ENCODE results near the gene CTDP1.
"Not testable (repeated sequence)": the region's sequence is repeated elsewhere in the genome, so short reads cannot be mapped to it uniquely, and the experiment has no call there.

Gene CTDP1

DNA sequence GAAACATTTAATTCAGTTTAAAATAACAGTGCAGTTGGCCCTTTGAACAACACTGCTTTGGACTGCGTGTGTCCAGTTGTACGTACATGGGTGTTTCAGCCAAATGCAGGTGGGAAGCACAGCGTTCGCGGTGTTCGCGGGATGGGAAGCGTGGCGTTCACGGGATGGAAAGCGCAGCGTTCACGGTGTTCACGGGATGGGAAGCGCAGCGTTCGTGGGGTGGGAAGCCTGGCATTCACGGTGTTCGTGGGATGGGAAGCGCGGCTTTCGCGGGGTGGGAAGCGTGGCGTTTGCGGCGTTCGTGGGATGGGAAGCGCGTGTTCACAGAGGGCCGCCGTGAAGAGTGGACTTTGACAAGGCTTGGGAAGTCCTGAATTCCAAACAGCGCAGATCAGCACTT is 47.6 kb downstream of the CTDP1 start:
- DNase-seq: no peak

DNA sequence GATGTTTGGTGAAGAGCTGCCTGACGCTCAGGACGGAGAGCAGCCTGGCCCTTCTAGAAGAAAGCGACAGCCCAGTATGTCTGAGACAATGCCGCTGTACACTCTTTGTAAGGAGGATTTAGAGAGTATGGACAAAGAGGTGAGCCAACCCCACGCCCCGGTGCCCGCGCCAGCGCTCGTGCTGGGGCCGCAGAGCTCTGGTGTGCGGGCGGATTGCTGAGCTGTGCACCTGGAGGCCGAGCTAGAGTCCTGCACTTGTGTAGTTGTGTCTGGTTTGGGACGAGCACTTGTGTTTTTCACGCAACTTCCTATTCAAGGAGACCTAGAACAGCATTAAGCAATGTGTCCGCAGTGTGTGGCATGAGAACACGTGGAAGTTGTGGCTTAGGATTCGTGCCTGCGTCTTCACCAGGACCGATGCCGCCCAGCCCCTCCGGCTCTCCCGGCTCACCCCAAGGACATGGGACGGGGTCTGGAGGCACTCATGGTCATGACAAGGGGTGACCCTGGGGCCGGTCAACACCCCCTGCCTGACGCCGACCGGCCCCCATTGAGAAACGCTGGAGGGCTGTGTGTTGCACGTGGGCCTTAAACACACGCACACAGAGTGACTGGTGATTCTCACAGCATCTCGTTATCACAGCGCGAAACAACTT is 49.5 kb downstream of the CTDP1 start:
- DNase-seq: no peak

DNA sequence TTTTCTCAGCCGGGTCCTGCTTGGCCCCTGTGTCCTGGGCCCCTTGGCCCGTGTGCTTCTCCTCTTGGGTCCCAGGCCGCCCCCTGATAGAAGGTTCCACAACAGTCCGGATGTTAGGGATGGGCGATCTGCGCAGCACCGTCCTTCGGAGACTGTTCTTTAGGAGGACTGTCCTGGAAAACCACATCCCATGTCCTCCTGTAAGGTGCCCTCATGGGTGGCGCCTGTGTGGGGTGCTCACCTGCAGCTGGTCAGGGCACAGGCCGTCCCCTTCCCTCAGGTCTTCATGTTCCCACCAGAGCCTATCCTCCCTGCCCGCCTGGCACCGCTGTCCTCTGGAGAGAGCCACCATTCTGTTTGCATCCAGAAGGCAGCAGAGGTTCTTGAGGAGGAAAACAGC is 50.0 kb downstream of the CTDP1 start:
- no peak for DNase-seq

GRCh38 chr18:79730804-79731203 is 51.2 kb downstream of the CTDP1 start:
- no peak for DNase-seq

GRCh38 chr18:79731881-79732720 is 52.5 kb downstream of the CTDP1 start:
- peak; percentile 13 for DNase-seq

DNA sequence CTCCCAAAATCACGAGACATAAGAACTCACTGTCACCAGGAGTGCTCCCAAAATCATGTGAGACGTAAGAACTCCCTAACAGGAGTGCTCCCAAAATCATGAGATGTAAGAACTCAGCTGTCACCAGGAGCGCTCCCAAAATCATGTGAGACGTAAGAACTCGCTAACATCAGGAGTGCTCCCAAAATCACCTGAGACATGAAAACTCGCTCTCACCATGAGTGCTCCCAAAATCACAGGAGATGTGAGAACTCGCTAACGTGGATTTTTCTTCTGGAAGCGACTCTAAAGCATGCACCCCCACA is 53.1 kb downstream of the CTDP1 start:
- DNase-seq: peak; percentile 3

GRCh38 chr18:79733135-79733701 is 53.6 kb downstream of the CTDP1 start:
- DNase-seq: no peak

DNA sequence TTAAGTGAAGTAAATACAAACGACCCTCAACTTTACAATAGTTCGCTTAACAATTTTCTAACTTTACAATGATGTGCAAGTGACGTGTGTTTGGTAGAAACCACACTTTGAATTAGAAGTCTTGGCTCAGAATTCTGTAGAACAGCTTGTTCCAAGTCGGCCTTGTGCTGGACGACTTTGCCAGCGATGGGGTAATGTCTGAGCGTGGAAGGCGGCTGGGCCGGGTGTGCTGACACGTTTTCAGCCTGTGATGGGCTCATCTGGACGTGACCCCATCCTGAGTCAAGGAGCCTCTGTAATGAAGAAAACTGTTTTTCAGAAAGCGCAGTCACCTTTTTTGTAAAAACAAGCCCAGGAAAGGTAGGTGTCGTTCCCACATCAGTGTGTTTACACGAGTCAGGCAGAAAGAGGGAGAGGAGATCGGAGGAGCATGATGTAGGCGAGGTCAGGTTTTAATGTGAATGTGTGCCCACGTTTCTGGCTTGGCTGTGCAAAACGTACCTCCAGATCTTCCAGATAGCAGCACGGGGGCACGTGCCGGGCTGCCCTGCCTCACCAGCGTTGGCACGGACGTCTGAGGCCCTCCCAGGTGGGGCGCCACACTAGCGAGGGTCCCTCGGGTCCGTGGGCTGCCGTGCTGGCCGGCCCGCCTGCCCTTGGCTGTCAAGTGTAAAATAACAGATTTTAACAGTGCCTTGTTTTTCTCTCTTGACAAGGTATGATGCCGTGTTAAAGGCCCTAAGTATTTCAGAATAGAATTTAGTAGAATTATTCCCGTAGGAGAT is 54.6 kb downstream of the CTDP1 start:
- DNase-seq: no peak

DNA sequence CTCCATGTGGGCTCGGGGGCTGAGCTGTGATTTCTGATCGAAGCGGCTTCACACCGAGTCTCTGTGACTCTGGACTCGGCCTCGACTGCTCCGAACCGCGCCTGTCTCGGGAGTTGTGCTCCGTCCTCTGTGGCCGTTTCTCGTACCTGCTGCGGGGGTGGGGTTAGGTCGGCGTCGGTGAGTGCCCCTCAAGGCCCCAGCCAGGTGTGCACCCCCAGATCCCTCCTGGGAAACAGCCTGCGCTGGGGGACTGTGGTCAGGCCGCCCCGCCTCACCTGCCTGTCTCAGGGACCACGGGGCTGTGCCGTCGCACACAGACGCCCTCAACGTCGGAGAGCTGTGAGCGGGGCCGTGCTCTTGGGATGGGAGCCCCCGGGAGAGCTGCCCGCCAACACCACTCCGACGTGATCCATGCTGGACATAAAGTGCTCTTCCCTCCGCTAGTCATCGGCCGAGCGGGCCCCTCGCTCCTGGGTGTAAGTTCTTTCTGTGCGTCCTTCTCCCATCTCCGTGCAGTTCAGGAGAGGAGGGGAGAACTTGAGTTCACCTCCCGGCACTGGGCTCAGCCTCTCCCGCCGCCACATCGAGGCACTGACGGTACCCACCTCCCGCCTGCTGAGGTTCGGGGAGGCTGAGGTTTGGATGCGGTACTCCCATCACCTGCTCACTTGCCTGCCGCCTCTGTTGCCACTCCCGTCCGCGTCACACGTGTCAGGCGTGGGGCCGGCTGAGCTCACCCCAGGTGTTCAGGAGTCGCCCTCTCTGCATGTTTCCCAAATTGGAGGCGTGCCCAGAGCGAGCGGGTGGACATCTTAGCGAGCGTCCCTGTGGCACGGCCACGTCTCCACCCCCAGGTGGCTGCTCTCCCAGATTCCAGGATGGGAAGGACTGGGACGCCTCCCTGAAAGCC is 55.7 kb downstream of the CTDP1 start:
- DNase-seq: no peak

DNA sequence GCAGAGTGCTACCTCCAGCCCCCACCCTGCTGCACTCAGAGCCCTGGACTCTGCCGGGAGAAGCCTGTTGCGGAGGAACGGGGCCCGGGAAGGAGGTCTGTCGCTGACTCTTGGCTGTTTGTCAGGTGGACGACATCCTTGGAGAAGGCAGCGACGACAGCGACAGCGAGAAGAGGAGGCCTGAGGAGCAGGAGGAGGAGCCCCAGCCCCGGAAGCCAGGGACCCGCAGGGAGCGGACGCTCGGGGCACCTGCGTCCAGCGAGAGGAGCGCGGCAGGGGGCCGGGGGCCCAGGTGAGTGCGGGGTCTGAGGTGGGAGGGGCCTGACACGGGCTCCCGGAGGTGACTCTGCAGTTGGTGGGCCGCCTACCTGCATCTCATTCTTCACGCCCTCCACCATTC is 56.6 kb downstream of the CTDP1 start:
- no peak for DNase-seq

DNA sequence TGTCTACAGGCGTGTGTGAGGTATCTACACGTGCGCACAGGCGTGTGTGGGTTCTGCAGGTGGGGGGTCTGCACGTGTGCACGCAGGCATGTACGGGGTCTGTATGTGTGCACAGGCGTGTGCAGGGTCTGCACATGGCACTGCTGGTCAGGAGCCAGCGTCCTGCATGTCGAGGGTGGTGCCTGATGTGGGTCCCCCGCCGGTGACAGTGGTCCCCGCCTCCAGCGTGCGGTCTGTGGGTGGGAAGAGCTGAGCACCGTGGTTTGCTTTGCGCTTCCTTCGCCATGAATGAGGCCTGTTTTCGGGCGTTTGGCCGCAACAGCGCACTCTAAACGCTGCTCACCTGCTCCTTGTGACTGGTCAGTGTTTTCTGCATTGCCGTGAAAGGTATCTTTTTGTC is 57.2 kb downstream of the CTDP1 start:
- no peak for DNase-seq

DNA sequence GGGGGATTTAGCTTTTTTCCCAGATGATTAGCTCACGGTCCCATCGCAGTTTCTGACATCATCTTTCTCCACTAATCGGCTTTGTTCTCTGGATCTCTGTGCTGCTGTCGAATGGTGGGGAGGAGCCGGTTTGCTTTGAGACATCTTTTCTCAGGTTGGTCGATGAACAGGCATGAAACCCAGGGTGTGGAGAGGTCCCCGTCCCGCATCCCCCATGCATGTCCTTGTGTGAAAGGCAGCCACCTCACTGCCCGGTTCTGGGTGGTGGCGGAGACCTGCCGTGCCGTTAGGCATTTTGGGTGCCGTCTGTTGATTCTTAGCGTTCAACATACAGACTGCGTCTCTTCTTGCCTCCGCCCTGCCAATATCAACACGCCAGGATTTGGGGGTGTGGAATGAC is 57.8 kb downstream of the CTDP1 start:
- no peak for DNase-seq

GRCh38 chr18:79738041-79738461 is 58.4 kb downstream of the CTDP1 start:
- DNase-seq: no peak

DNA sequence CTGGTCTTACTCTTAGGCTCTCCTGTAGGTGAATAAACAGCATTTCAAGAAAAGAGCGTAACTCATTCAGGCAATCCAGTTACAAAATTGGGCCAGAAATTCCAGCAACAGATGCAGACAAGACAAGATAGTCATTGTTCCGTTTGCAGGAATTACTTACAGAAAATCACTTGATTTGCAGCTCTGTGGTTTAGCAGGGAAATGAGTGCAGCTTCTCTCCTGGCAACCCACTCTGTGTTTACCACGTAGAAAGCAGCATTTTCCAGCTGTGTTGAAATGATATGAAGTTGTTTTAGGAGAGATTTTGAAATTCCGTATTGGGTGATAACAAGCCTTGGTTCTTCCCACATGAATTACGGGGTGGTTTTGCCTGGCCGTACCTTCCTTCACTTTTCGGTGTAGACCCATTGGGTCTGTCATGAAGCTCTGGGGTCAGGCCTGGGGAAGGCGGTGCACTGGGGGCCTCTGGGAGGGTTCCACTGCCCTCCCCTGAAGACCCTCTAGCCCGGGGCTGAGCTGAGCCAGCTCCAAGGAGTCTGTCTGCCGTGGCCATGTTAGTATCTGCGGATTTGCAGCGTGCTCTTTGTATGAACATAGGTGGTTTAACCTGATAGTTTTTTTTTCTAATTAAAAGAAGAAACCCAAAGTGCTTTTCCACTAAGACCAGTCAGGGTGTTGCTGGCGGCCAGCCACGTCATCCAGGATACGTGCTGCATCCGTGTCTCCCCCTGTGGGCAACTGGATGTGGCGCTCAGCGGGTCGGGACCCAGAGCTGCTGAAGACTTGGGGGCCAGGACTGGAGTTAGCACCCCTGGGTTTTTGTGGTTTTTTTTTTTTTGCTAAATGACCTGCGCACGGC is 59.2 kb downstream of the CTDP1 start:
- peak; percentile 21 for DNase-seq

- no peak for DNase-seq
These were observed 59.8 kb downstream of the CTDP1 start for GRCh38 chr18:79739440-79739778.

- DNase-seq: not testable (repeated sequence)
These were observed 60.4 kb downstream of the CTDP1 start for GRCh38 chr18:79740047-79740446.

DNA sequence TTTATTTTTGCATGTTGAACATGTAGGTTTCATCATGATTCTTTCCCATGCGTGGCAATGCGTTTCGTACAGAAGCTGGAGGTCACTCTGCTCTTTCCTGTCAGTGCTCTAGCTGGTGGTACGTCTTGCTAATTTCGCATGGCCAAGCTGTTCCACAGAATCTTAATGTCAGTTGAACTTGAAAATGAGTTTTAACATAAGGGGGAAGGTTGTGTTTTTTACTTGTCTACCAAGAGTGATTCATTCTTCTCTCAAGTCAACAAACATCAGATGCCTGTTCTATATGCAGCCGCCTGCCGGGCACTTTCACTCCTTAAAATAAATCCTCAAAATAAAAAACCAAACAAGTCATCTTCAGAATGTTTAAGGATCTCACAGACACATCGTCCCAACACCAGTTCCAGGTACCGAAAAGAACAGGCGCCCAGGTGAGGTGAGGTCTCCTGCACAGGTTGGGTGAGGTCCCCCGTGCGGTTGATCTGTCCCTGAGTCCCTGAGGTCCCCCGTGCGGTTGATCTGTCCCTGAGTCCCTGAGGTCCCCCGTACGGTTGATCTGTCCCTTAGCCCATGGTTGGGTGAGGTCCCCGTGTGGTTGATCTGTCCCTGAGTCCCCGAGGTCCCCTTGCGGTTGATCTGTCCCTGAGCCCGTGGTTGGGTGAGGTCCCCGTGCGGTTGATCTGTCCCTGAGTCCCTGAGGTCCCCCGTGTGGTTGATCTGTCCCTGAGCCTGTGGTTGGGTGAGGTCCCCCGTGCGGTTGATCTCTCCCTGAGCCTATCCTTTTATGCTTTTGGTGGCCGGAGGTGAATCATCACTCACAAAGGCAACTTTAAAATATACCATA is 61.1 kb downstream of the CTDP1 start:
- no peak for DNase-seq

- no peak for DNase-seq
These were observed 61.7 kb downstream of the CTDP1 start for GRCh38 chr18:79741362-79741700.

DNA sequence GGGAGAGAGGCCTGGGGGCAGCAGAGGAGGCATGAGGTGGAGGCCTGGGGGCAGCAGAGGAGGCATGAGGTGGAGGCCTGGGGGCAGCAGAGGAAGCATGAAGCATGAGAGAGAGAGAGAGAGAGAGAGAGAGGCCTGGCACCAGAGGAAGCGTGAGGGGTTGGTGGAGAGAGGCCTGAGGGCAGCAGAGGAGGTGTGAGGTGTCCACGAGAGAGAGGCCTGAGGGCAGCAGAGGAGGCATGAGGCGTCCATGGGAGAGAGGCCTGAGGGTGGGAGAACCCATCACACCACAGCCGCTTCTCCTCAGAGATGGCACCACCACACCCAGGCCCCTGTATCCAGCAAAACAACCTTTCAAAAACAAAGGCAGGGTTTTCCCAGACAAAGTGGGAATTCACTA is 62.5 kb downstream of the CTDP1 start:
- DNase-seq: no peak

DNA sequence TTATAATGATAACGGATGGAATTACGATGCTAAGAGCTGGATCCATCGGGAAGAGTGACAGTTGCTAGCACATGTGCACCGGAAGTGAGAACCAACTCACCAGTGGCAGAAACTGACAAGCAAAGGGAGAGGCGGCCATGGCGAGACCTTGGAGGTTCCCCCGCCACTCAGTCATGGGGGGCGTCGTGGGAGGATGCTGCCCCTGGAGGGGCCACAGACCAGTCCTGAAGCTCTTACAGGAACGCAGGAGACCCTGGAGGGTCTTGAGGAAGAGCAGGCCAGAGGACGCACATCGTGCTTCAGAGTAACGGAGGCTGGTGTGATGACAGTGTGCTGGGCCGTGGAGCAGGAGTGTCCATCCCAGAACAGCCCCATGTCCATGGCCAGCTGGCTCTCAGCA is 65.0 kb downstream of the CTDP1 start:
- DNase-seq: no peak

DNA sequence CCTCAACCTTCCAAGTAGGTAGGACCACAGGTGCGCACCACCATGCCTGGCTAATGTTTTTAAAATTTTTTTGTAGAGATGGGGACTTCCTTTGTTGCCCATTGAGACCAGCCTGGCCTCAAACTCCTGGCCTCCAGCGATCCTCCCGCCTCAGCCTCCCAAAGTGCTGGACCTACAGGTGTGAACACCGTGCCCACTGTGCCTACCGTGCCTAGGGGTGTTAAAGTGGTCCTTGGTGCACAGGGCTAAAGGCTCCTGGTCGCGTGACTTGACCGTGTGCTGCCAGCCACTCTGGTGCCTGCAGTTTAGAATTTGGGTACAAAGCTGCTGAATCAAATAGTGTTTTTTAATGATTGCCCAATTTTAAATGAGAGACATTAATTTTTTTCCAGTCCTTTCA is 67.1 kb downstream of the CTDP1 start:
- no peak for DNase-seq

All from fibroblast of skin of right quadriceps (primary cell).